ENCODE measurements around the gene SMG1.
A peak's percentile ranks its signal among the peaks of the same experiment; 100 is the strongest.
"Not testable (repeated sequence)": the region's sequence is repeated elsewhere in the genome, so short reads cannot be mapped to it uniquely, and the experiment has no call there.

Gene SMG1

DNA sequence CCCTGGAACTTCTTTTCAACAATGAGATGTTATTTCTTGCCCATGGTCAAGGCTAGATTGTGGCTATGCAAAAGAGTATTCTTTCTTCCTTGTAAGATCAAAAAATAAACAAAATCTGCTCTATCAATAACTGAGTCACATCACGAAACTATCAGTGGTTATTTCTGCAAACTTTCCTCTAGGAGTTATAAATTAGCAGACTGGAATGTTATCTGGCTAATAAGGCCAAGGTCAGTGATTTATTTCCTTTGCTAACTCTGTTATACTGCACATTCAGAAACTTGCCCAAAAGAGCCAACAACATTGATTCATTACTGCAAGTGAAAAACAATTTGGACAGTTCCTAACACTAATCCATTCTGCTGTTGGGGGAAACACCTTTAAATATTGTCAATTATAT is 129.8 kb downstream of the SMG1 start:
- no peak for DNase-seq

DNA sequence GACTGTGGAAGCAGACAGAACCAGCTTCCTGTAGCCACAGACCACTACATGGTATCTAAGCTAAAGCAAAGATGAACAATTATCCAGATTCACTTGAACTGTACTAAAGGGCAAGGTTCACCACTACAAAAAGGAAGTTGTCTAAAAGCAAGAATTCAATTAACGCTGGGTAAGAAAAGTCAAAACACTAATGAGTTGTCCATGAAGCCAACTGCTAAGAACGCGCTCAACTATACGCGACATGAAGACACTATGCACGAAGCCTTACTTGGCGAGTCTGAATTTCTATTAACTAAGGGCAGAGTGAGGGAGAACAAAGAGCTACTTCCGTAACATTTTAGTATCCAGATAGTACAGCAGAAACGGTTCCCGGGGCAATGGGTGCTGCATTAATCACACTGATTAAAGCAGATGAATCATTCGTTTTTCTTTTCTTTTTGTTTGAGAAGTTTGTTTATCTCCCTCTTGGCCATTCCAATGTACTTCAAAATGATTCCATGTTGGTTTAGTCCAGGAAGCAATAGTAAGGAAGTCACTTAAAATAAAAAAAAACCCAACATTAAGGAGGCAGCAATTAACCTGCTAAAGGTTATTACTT is 133.3 kb downstream of the SMG1 start:
- no peak for DNase-seq

DNA sequence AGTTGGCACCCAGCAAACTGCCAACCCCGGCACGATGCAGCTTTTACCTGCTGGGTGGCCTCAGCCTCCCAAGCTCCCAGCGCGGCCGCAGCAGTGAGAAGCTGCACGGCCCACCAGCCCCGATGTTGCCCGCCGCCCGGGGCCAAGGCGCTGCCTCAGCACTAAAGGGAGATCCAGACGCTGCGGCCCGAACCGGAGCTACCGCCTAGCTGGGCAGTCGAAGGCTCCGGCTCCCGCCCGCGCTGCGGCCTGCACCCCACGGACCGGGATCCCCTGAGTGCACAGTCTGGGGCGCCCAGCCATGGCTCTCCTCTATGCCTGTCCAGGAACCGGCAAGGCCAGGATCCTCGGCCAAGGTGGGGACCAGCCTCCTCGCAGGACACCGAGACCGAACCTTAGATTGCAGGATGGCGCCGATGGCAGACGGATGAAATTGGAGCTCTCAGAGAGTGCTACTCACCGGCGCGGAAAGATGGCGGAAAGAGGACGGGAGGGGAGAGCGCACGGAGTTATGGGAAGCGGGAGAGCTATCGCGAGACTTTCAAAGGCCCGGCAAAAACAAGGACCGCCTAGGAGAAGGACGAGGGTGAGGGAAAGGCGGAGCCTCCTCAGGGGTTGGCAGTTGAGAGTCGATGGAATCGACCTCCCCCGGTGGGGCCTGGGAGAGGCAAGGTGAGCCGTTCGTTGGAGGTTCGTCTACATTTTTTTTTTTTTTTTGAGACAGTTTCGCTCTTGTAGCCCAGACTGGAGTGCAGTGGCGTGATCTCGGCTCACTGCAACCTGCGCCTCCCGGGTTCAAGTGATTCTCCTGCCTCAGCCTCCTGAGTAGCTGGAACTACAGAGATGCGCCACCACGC is 136.1 kb downstream of the SMG1 start, which contains the start of gene RPS15A:
Gene RPS15A (minus strand): TSS at position 485 of the 857 bp plus-strand sequence. CDS start 1,221 bp downstream, outside the sequence.
- DNase-seq = peak; percentile 90

DNA sequence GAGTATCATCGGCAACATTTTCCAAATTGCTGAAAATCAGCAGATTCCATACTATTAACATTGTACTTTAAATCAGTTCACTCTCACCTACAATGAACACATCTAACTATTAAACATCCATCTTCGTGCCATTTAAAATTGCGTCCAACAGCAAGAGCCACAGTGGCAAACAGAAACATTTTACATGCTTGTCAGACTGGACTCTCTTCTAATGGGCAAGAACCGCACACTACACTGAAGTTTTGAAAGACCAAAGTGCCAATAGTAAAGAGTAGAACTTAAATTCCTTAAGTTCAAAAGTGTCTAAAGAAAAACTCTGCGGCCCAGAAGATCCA is 136.7 kb downstream of the SMG1 start:
- DNase-seq = no peak

DNA sequence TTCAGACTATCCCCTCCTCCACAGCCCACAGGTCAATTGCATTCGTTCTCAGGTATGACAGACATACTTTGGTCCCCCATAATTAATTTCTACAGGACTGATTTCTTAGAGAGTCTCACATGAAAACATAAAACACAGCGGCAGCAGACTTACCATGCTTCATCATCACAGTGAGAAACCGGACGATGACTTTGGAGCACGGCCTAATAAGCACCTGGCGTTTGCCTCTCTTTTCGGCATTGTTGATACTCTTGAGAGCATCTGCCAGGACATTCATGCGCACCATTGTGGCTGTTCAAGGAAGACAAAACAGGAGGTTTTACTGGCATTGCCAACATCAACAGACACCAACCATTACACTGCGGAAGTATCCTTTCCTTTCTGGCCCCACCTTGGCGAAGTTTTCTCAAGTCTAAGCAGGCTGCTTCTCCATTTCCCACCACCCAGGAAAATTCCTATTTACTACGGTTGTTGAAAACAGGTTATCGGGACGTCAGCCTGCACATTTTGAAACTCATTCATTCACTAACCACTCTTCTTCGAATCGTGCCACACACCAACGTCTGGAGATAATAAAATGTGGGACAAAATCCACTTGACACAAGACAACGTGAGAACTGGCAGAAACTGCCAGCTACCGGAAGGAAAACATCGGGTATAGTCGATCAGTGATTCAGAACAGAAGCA is 137.2 kb downstream of the SMG1 start:
- no peak for DNase-seq

DNA sequence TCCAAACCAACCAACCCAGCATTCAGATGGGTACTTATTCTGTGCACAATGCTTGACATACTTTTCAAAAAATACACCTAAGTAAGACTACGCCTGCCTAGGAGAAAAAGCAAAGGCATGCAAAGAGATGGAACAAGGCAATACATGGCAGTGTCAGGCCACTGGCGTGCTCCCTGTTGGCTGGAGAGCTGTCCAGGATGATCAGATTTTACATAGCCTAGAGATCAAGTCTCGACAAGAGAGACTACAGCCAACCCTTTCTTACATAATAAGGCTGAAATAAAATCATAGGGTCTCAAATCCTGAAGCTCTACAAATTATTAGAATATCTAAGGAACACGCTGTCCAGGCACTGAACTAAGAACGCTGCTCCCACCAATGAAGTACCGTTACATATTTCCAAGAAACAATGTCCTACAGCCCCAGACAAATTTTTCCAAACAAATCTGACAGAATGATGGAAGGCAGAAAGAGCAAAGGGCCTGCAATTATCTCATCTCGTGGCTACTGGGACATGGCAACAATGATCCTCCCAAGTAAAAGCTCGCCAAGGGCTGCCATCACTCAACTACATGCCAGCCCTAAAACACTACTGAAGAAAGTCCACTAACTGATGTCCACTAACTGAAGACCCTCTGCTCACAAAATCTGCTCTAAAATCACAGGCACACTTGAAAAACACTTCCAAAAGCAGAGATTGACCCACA is 141.1 kb downstream of the SMG1 start:
- no peak for DNase-seq

DNA sequence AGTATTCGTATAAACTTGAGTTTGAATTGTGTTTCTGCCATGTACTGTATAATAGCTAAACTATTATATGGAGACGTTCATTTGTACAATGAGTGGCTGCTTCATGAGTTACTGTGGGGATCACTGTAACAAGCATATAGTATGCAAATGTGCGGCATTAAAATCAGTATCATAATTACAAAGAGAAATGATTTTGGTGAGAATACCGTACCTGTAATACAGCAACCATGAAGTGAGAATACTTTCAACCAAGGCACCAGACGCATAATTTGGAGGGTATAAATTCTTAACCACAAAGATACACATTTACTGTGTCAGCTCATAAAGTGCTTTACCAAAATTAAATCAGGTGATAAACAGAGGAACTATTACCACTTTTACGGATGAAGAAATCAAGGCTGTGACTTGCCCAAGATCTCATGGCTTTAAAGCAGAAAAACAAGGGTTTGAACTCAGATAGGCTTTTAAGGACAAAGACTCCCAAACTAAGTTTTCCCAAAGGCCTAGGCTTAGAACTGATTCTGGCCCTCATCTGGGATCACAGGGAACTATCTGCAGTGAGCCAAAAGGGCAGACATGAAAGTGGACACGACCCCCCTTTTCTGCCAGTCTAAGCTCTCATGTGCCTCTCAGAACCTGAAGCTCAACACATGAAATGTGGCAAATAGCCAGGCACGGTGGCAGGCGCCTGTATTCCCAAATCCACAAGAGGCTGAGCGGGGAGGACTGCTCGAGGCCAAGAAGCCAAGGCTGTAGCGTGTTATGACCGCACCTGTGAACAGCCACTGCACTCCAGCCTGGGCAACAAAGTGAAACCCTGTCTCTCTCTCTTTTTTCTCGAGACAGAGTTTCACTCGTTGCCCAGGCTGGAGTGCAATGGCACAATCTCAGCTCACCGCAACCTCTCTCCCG is 142.5 kb downstream of the SMG1 start:
- no peak for DNase-seq

DNA sequence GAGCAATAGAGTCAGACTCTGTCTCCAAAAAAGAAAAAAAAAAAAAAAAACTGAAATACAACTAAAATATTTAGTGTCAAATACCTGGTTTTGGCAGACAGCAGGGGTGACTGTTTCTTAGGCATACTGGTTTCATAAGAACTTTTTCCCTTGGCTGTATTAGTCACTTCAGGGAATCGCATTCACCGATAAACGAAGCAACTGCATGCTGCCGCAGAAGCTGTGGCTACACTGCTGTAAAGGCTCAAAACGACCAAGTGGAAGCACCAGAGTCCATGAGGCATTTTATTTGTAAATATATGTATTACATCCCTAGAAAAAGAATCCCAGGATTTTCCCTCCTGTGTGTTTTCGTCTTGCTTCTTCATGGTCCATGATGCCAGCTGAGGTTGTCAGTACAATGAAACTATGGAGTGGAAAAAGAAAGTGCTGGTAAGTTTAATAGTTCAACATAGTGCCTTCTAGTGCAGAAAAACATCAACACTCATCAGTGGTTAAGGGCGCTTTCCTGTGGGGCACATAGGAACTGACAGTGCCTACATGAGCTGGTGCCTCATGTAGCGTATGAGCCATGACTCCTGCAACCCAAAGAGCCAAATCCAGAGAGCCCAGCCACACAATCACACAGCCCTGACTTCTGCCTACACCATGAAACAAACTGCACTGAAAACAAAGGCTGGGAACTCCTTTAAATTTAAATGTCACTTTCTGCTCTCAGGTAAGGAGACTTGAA is 143.3 kb downstream of the SMG1 start:
- DNase-seq = no peak

DNA sequence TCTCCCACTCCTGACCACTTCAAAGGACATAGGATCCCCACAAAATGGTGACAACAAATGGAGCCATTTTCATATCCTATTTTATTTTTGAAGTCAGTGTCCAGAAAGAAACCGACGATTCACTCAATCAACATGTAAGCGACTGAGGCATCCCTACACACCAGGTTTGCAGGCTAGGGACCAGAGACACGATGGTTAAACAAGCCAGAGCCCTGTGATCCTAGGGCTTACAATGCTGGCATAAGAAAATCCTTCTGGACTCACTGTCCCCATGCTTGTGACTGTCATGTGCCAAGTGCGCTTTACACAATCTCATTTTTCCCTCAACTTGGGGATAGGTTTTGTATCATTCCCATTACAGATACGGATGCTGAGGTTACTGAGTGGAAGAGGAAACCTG is 145.0 kb downstream of the SMG1 start:
- DNase-seq = not testable (repeated sequence)

DNA sequence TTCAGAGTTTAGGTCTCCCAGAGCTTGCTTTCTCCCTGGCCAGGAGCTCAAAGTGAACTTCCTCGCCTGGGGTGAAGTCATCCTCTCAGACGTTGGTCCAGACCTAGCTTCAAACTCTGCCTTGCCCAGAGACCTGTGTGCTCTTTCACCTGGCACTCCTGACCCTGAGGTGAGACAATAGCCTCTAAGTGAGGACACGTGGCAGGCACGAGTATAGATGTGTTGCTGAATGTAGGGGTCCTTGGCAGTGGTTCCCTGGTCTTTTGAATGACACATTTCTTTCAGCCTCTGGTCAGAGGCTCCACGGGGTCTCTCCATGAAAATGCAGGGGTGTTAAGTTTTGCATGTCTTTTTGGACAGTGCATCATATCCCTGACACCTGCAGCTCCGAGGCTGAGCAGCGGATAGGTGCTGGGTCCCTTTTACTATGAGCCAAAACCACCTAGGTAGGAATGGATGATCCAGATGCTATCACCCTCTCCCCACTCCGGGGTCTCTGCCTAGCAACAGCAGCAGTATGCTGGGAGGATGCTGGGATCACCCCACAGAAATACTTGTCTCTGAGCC is 145.7 kb downstream of the SMG1 start:
- DNase-seq = not testable (repeated sequence)

DNA sequence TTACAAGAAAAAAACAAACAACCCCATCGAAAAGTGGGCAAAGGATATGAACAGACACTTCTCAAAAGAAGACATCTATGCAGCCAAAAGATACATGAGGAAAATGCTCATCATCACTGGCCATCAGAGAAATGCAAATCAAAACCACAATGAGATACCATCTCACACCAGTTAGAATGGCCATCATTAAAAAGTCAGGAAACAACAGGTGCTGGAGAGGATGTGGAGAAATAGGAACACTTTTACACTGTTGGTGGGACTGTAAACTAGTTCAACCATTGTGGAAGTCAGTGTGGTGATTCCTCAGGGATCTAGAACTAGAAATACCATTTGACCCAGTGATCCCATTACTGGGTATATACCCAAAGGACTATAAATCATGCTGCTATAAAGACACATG is 148.5 kb downstream of the SMG1 start:
- DNase-seq = not testable (repeated sequence)

DNA sequence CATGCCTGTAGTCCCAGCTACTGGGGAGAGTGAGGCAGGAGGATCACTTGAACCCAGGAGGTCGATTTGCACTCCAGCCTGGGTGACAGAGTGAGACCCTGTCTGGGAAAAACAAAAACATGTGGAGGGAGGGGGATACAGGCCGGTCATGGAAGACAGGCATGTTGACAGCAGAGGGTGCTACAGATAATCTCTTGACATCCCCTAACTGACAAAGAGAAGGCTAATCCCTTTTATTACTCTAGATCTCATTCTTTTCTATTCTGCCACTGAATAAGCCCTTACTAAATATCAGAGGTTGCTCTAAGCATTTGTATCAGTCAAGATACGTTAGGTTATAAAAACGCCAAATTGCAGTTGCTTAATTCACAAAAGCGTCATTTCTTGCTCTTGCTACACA is 149.9 kb downstream of the SMG1 start:
- not testable (repeated sequence) for DNase-seq

DNA sequence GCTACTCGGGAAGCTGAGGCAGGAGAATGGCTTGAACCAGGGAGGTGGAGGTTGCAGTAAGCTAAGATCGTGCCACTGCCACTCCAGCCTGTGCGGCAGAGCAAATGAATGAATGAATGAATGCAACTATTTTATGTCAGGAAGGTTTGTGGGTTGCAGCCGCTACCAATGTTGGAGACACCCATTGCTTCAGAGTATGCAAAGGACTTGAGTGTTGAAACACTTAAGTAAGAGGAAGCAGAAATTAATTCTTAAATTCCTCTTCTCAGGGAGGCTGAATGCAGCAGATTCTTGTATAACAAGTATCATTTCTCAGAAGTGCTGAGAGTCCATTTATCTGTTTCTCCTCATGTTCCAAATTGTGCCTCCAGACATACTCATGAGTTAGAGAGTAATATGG is 151.6 kb downstream of the SMG1 start:
- DNase-seq = not testable (repeated sequence)

DNA sequence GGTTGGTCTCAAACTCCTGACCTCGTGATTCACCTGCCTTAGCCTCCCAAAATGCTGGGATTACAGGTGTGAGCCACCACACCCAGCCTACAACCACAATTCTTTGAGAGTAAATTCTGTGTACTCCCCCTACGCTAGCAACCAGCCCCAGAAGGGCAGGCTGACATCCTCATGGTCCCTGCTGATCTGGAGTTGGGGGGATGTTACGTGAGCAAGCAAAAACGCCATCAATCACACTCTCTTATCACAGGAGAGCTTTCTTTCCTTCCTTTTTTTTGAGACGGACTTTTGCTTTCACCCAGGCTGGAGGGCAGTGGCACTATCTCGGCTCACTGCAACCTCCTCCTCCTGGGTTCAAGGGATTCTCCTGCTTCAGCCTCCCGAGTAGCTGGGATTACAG is 154.0 kb downstream of the SMG1 start:
- DNase-seq = not testable (repeated sequence)

DNA sequence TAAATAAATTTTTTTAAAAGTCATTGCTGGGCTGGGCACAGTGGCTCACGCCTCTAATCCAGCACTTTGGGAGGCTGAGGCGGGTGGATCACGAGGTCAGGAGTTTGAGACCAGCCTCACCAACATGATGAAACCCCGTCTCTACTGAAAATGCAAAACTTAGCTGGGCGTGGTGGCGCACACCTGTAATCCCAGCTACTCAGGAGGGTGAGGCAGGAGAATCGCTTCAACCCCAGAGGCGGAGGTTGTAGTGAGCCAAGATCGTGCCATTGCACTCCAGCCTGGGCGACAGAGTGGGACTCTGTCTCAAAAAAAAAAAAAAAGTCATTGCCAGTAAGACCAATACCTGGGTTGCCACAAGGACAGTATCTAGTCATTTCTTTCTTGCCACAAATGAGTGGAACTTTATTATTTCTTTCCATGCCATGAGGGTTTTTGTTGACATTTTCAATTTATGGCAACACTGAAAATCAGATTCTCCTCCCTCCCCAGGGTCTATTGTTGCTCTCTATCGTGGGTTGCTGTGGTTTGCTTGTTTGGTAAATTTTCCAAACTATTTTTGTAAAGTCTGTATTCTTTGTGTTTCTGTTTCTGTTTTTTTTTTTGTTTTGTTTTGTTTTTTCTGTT is 155.8 kb downstream of the SMG1 start:
- not testable (repeated sequence) for DNase-seq

DNA sequence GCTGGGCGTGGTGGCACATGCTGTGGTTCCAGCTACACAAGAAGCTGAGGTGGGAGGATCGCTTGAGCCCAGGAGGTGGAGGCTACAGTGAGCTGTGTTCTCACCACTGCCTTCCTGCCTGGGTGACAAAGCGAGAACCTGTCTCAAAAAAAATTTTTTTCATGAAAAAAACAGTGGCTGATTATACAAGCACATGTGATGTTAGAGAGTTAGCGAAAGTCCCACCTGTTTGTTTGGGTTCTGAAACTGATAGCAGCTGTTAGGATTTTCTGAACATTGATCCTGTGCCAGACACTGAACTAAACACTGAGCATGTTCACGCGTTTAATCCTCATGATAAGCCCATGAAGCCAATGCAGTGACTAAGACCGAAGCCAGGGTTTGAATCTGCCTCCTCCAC is 159.0 kb downstream of the SMG1 start:
- peak; percentile 40 for DNase-seq

DNA sequence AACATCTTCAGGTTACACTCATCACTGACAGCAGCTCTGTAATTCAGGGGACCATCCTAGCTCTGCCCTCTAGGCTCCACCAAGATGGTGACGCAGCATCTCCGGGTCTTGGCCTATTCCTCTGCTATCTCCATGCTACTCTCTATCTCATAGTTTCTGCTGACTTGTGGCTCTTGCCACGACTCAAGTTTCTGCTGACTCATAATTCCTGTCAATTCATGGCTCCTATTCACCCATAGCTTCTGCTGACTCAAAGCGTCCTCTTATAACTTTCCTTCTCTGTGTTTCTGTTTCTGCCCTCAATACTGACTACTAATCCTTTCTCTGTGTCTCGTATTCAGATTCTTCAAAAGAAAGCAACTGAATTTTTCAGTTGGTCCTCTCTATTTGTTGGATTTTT is 163.5 kb downstream of the SMG1 start:
- not testable (repeated sequence) for DNase-seq

DNA sequence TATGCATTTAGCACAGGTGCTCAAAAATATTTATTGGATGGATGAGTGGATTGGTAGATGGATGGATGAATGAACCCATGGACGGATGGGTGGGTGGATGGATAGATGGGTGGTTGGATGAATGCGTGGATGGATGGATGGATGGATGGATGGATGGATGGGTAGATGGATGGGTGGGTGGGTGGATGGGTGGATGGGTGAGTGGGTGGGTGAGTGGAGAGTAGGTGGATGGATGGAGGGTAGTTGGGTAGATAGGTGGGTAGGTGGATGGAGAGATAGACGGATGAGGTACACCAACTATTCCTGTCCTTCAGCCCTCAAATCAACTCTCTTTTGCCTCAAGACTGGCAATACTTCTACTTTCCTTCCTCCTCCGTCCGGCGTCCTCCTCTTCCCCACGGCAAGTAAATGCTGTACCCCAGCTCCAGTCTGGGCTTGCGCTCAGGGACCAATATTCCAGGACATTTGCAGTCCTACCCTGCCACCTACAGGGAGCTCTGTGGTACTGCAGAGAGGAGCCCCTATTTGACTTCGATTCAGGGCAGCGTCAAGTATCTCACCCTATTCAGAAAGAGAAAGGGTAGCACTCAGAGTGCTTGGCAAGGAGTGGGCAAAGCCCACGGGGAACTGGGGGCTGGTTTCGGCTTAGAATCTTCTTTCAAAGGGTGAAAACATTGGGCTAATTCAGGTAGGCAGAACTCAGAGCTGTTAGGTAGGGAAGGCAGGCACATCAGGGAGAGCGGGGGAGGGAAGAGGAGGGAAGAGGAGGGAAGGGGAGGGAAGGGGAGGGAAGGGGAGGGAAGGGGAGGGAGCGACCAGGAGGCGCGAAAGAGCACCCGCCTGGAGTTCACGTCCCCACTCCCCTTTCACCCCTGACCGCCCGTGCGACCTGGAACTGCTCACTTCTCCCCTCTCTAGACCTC is 166.3 kb downstream of the SMG1 start:
- peak; percentile 39 for DNase-seq

DNA sequence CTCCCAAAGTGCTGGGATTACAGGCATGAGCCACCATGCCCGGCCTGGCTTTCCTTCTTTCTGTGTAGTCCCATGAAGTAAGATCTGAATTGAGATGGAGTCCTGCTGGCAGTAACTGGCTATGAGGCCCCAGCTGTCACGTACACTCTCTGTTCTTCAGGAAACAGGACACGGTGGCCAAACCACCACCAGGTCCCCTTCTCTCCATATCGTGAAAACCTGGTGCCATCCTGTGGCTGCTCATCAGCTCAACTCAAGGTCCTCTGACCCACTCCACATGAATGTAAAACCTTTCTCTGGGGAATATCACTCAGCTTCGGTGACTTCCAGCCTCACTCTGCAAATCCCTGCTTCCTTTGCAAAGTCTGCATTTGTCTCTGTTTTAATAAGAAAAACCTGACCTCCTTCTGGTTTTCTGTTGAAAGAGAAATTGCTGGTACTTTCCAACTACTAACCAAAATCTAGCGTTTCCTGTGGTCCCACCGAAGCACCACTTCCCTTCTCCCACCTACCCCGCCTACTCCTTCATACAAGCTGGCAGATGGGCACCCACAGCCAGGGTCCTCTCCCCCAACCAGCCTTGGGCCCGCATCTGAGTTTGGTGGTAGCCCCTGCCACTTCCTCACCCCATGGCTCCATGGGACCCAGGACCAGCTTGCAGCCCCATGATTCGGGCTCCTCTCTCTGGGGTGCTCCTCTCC is 168.1 kb downstream of the SMG1 start:
- DNase-seq = not testable (repeated sequence)

Data from activated gamma-delta T cell treated with Interleukin-2 at 50 U/mL for 16 hours (primary cell).